Heart left ventricle (tissue), 13 donors: ENCODE data around the gene CFAP119.

Experiments used
- CTCF ChIP-seq, 12 donors: fragments of 200-600 bp; sonication (generic) in 4 of 12; IDR thresholded peaks; one replicate each; pipeline versions ENCODE4 v1.5.0 to v1.8.0; 2018 to 2022; ENCODE audit warnings: antibody characterized with exemption in 12 of 12, mild to moderate bottlenecking in 5 of 12
- POLR2A ChIP-seq, 2 donors: fragments of 450-650 bp; IDR thresholded peaks; one replicate each; pipeline ENCODE4 v1.6.1; 2017; ENCODE audit warnings: antibody characterized with exemption in 2 of 2, mild to moderate bottlenecking in 2 of 2, moderate library complexity in 2 of 2
- donor health status: ischemic (EF 13 %, LVEDD 7.1; RV severe dilation, severe dysfunction).
- donor health status: DM: no; HTN: yes; CAD: no.
- donor health status: DM: no; HTN: no; CAD: no.
- donor health status: ischemic (EF 25% LVEDD 6.9; RV normal size, moderate dysfunction).
- donor health status: ischemic (EF 25% LVEDD 5.7; RV mildly dilated, moderate dysfunction).
- donor health status: ischemic (EF 35%, LVEDD 5.7; RV mildly dilated, moderate dysfunction).
- donor health status: nonischemic (EF 11% LVEDD 7.7; RV severe dilation, severe dysfunction).
- donor health status: DM: yes; HTN: yes; CAD: no.
- donor health status: PGD.
- donor health status: ischemic (EF 29% LVEDD 5.4; RV normal size, mild dysfunction).
- donor health status: nonischemic (EF 23%, LVEDD 6.1; RV moderate dilation, normal function).

GRCh38 chr16:30780021-30780420, 18.2 kb upstream of the CFAP119 start:
- TF ChIP-seq CTCF (IDR thresholded peaks at IDR 0.05) (no peak), POLR2A (IDR thresholded peaks at IDR 0.05) (no peak)
